Fibroblast of mammary gland (primary cell): Measurements from ENCODE around the gene ABCB7.
"Not testable (repeated sequence)": the region's sequence is repeated elsewhere in the genome, so short reads cannot be mapped to it uniquely, and the experiment has no call there.

ENCODE experiments used
- DNase-seq: peaks from one replicate; pipeline ENCODE4 v3.0.0-alpha.2; 2010; ENCODE audit warnings: low read depth
- H3K4me3 ChIP-seq: 2 replicates; pipeline ENCODE4 v1.5.1; 2011; ENCODE audit warnings: low read depth, mild to moderate bottlenecking, low read length, moderate library complexity; ENCODE audit not compliant: control insufficient read depth
- CTCF ChIP-seq: conservative IDR thresholded peaks from 2 replicates; pipeline ENCODE4 v1.5.1; 2011; ENCODE audit warnings: low read depth, low read length, inconsistent platforms; ENCODE audit not compliant: control insufficient read depth, insufficient read depth

The ABCB7 gene

GRCh38 chrX:75051047-75051446, 105.0 kb downstream of the ABCB7 start:
- TF ChIP-seq CTCF: no peak
- DNase-seq: no peak

GRCh38 chrX:75045369-75045768, 110.7 kb downstream of the ABCB7 start:
- no peak for DNase-seq
- TF ChIP-seq CTCF: no peak
- no peak overlapping the region for H3K4me3 ChIP-seq

More at GRCh38 chrX:75051047-75051446, 105.0 kb downstream of the ABCB7 start:
- no peak overlapping the region for H3K4me3 ChIP-seq

GRCh38 chrX:75044142-75044541, 111.9 kb downstream of the ABCB7 start:
- H3K4me3 ChIP-seq, DNase-seq: not testable (repeated sequence)

GRCh38 chrX:75038925-75039324, 117.2 kb downstream of the ABCB7 start:
- peak; percentile 18 for DNase-seq
- H3K4me3 ChIP-seq: no peak overlapping the region
- TF ChIP-seq CTCF: peak; percentile 26
